HG03565 (cell line): ENCODE data around the gene ZNF140.

Experiments used
- ATAC-seq: cut with Tn5 transposase; IDR thresholded peaks from one replicate; pipeline ENCODE4 v1.9.1; 2021; ENCODE audit warnings: mild to moderate bottlenecking, moderate library complexity; ENCODE audit not compliant: unreplicated experiment

Gene ZNF140

GRCh38 chr12:133130038-133130807 is 49.5 kb downstream of the ZNF140 start, which contains the start of the genes ZNF10 and ZNF891:
Gene ZNF10, plus strand, starts transcription at chr12:133130627. Its CDS starts 13,866 bp downstream, at chr12:133144493.
Gene ZNF891, minus strand, starts transcription at chr12:133130274. Its CDS starts 8,356 bp downstream, at chr12:133121918.
- ATAC-seq = peak; percentile 86

- ATAC-seq = no peak
Observed at GRCh38 chr12:133130808-133131128, 50.0 kb downstream of the ZNF140 start.

- no peak for ATAC-seq
Observed at GRCh38 chr12:133135747-133136146, 55.0 kb downstream of the ZNF140 start.

- no peak for ATAC-seq
Observed at GRCh38 chr12:133145981-133146380, 65.3 kb downstream of the ZNF140 start.

- ATAC-seq = no peak
Observed at GRCh38 chr12:133156125-133156690, 75.5 kb downstream of the ZNF140 start.
